ENCODE measurements around the gene PPAT.

DNA sequence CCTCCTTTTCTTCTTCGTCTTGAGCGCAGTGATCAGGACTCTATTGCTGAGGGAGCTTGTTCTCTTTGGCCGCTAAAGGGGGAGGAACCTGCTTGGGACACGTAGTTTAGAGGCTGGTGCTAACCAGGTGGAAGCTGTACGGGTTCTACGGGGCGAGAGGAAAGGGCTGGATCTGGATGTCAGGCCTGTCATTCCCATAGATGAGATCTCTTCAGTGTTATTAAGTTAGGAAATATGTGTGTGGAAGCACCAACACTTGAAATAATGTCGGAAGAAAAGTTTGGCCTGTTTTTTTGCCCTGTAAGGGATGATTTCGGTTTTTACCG lies 32.6 kb upstream of the PPAT start:
- TF ChIP-seq, protein P1, sequence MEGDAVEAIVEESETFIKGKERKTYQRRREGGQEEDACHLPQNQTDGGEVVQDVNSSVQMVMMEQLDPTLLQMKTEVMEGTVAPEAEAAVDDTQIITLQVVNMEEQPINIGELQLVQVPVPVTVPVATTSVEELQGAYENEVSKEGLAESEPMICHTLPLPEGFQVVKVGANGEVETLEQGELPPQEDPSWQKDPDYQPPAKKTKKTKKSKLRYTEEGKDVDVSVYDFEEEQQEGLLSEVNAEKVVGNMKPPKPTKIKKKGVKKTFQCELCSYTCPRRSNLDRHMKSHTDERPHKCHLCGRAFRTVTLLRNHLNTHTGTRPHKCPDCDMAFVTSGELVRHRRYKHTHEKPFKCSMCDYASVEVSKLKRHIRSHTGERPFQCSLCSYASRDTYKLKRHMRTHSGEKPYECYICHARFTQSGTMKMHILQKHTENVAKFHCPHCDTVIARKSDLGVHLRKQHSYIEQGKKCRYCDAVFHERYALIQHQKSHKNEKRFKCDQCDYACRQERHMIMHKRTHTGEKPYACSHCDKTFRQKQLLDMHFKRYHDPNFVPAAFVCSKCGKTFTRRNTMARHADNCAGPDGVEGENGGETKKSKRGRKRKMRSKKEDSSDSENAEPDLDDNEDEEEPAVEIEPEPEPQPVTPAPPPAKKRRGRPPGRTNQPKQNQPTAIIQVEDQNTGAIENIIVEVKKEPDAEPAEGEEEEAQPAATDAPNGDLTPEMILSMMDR (conservative IDR thresholded peaks at IDR 0.05; ENCODE audit: low read depth in 2 of 2) = no peak
- TF ChIP-seq EZH2 (IDR thresholded peaks at IDR 0.05; ENCODE audit: low read depth, unreplicated experiment) = no peak
- TF ChIP-seq POLR2AphosphoS5 (IDR thresholded peaks at IDR 0.05; ENCODE audit: low read depth) = no peak
- TF ChIP-seq, protein P2, sequence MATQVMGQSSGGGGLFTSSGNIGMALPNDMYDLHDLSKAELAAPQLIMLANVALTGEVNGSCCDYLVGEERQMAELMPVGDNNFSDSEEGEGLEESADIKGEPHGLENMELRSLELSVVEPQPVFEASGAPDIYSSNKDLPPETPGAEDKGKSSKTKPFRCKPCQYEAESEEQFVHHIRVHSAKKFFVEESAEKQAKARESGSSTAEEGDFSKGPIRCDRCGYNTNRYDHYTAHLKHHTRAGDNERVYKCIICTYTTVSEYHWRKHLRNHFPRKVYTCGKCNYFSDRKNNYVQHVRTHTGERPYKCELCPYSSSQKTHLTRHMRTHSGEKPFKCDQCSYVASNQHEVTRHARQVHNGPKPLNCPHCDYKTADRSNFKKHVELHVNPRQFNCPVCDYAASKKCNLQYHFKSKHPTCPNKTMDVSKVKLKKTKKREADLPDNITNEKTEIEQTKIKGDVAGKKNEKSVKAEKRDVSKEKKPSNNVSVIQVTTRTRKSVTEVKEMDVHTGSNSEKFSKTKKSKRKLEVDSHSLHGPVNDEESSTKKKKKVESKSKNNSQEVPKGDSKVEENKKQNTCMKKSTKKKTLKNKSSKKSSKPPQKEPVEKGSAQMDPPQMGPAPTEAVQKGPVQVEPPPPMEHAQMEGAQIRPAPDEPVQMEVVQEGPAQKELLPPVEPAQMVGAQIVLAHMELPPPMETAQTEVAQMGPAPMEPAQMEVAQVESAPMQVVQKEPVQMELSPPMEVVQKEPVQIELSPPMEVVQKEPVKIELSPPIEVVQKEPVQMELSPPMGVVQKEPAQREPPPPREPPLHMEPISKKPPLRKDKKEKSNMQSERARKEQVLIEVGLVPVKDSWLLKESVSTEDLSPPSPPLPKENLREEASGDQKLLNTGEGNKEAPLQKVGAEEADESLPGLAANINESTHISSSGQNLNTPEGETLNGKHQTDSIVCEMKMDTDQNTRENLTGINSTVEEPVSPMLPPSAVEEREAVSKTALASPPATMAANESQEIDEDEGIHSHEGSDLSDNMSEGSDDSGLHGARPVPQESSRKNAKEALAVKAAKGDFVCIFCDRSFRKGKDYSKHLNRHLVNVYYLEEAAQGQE (IDR thresholded peaks at IDR 0.05; ENCODE audit: unreplicated experiment) = no peak
- TF ChIP-seq, protein P3, sequence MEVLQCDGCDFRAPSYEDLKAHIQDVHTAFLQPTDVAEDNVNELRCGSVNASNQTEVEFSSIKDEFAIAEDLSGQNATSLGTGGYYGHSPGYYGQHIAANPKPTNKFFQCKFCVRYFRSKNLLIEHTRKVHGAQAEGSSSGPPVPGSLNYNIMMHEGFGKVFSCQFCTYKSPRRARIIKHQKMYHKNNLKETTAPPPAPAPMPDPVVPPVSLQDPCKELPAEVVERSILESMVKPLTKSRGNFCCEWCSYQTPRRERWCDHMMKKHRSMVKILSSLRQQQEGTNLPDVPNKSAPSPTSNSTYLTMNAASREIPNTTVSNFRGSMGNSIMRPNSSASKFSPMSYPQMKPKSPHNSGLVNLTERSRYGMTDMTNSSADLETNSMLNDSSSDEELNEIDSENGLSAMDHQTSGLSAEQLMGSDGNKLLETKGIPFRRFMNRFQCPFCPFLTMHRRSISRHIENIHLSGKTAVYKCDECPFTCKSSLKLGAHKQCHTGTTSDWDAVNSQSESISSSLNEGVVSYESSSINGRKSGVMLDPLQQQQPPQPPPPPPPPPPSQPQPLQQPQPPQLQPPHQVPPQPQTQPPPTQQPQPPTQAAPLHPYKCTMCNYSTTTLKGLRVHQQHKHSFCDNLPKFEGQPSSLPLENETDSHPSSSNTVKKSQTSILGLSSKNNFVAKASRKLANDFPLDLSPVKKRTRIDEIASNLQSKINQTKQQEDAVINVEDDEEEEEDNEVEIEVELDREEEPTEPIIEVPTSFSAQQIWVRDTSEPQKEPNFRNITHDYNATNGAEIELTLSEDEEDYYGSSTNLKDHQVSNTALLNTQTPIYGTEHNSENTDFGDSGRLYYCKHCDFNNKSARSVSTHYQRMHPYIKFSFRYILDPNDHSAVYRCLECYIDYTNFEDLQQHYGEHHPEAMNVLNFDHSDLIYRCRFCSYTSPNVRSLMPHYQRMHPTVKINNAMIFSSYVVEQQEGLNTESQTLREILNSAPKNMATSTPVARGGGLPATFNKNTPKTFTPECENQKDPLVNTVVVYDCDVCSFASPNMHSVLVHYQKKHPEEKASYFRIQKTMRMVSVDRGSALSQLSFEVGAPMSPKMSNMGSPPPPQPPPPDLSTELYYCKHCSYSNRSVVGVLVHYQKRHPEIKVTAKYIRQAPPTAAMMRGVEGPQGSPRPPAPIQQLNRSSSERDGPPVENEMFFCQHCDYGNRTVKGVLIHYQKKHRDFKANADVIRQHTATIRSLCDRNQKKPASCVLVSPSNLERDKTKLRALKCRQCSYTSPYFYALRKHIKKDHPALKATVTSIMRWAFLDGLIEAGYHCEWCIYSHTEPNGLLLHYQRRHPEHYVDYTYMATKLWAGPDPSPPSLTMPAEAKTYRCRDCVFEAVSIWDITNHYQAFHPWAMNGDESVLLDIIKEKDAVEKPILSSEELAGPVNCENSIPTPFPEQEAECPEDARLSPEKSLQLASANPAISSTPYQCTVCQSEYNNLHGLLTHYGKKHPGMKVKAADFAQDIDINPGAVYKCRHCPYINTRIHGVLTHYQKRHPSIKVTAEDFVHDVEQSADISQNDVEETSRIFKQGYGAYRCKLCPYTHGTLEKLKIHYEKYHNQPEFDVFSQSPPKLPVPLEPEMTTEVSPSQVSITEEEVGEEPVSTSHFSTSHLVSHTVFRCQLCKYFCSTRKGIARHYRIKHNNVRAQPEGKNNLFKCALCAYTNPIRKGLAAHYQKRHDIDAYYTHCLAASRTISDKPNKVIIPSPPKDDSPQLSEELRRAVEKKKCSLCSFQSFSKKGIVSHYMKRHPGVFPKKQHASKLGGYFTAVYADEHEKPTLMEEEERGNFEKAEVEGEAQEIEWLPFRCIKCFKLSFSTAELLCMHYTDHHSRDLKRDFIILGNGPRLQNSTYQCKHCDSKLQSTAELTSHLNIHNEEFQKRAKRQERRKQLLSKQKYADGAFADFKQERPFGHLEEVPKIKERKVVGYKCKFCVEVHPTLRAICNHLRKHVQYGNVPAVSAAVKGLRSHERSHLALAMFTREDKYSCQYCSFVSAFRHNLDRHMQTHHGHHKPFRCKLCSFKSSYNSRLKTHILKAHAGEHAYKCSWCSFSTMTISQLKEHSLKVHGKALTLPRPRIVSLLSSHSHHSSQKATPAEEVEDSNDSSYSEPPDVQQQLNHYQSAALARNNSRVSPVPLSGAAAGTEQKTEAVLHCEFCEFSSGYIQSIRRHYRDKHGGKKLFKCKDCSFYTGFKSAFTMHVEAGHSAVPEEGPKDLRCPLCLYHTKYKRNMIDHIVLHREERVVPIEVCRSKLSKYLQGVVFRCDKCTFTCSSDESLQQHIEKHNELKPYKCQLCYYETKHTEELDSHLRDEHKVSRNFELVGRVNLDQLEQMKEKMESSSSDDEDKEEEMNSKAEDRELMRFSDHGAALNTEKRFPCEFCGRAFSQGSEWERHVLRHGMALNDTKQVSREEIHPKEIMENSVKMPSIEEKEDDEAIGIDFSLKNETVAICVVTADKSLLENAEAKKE (CRISPR knock-in tag; IDR thresholded peaks at IDR 0.05) = no peak
- TF ChIP-seq EZH2phosphoT487 (IDR thresholded peaks at IDR 0.05; ENCODE audit: unreplicated experiment) = no peak
- TF ChIP-seq ZNF331 (CRISPR knock-in tag; IDR thresholded peaks at IDR 0.05; ENCODE audit: low read depth) = no peak
- no peak for TF ChIP-seq CREB1 (CRISPR knock-in tag; IDR thresholded peaks at IDR 0.05; ENCODE audit: low read depth)
- TF ChIP-seq ZNF114 (CRISPR knock-in tag; IDR thresholded peaks at IDR 0.05) = no peak
- no peak for TF ChIP-seq NANOG (IDR thresholded peaks at IDR 0.05; ENCODE audit: borderline replicate concordance)

Data from GM23338 (cell line).